ENCODE results near the gene PAK5. TPM values are rescaled to one million over a fixed set of nuclear protein-coding genes. Genes with fewer than 3 reads are reported as not detected.

The PAK5 gene
- total RNA-seq, 1 experiment from 2014 or later: not detected

GRCh38 chr20:9508696-9509178 is 330.1 kb downstream of the PAK5 start:
- BruUV-seq (replicated peaks): no TSS peak
- H3K79me2 ChIP-seq (ENCODE audit: low read length): no peaks in the 10 kb centered on the region
- H3K4me3 ChIP-seq (ENCODE audit: low read length): no peak overlapping the region
- no peak for DNase-seq
- ATAC-seq: no peak
- H3K27me3 ChIP-seq (ENCODE audit: low read length): peaks cover under 1% of the 10 kb centered on the region
- no peaks in the 10 kb centered on the region for H3F3A ChIP-seq (ENCODE audit: low read length, unreplicated experiment)
- POLR2A ChIA-PET (ENCODE audit: unreplicated experiment): no interaction called here
- H3K4me1 ChIP-seq (ENCODE audit: insufficient read depth, low read length): no peaks in the 10 kb centered on the region
- CTCF ChIA-PET: no interaction called here
- no peak overlapping the region for H2AFZ ChIP-seq (ENCODE audit: low read length)
- no peaks in the 10 kb centered on the region for H3K36me3 ChIP-seq (ENCODE audit: low read depth, low read length)
- intact Hi-C loops (cut with micrococcal nuclease): no loop called here
- H3K4me2 ChIP-seq (ENCODE audit: low read length): no peak overlapping the region
- no peak overlapping the region for H3K9ac ChIP-seq (ENCODE audit: low read length)
- no peaks in the 10 kb centered on the region for H4K20me1 ChIP-seq (ENCODE audit: low read length)
- H3K9me2 ChIP-seq (replicated peaks; ENCODE audit: low read length): no peaks in the 10 kb centered on the region
- H3K9me3 ChIP-seq (ENCODE audit: low read length): no peaks in the 10 kb centered on the region
- H3K27ac ChIP-seq (ENCODE audit: low read length): no peak overlapping the region
- TF ChIP-seq CTCF (conservative IDR thresholded peaks at IDR 0.05; ENCODE audit: low read depth, low read length) (no peak), EZH2 (IDR thresholded peaks at IDR 0.05; ENCODE audit: low read length, unreplicated experiment) (no peak)

DNA sequence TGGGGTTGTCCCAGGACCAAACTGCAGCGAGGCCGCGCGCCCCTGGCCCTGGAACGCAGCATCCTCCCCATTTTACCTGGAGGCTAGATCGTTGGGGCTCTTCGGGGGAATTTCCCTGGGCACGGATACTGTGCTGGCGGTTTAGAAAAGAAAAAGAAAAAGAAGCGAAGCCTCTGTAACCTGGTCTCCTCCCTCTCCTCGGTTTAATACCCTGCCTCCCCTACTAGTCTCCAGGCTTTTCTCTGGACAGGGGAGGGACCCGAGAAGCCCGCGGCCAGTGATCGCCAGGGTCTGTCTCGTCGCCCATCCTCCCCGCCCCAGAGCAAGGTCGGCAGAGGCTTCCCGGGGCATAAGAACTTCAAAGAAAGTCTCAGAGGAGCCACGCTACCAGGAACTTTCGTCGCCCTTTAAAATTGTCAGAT is 330.6 kb downstream of the PAK5 start:
- Histone ChIP-seq H3K27ac (ENCODE audit: low read length) (no peak overlapping the region), H2AFZ (ENCODE audit: low read length) (no peak overlapping the region), H3K4me1 (ENCODE audit: insufficient read depth, low read length) (no peaks in the 10 kb centered on the region), H3K9me2 (replicated peaks; ENCODE audit: low read length) (no peaks in the 10 kb centered on the region), H3K36me3 (ENCODE audit: low read depth, low read length) (no peaks in the 10 kb centered on the region), H3K9ac (ENCODE audit: low read length) (no peak overlapping the region), H3K79me2 (ENCODE audit: low read length) (no peaks in the 10 kb centered on the region), H3K4me2 (ENCODE audit: low read length) (no peak overlapping the region), H3F3A (ENCODE audit: low read length, unreplicated experiment) (no peaks in the 10 kb centered on the region), H4K20me1 (ENCODE audit: low read length) (no peaks in the 10 kb centered on the region), H3K9me3 (ENCODE audit: low read length) (no peaks in the 10 kb centered on the region), H3K27me3 (ENCODE audit: low read length) (no peaks in the 10 kb centered on the region; the same call in 1 of the 2 replicates), H3K4me3 (ENCODE audit: low read length) (no peak overlapping the region)
- ATAC-seq: no peak
- no peak for DNase-seq
- BruUV-seq (replicated peaks): no TSS peak
- no peak for TF ChIP-seq EZH2 (IDR thresholded peaks at IDR 0.05; ENCODE audit: low read length, unreplicated experiment)
- TF ChIP-seq EZH2phosphoT487 (IDR thresholded peaks at IDR 0.05; ENCODE audit: borderline replicate concordance, low read length): no peak
- no peak for TF ChIP-seq CTCF (conservative IDR thresholded peaks at IDR 0.05; ENCODE audit: low read depth, low read length)
- intact Hi-C loops (cut with micrococcal nuclease): no loop called here
- ChIA-PET POLR2A (ENCODE audit: unreplicated experiment) (no interaction called here), CTCF (no interaction called here)

GRCh38 chr20:9507544-9508239 is 331.2 kb downstream of the PAK5 start:
- no peaks in the 10 kb centered on the region for H3K4me1 ChIP-seq (ENCODE audit: insufficient read depth, low read length)
- ChIA-PET CTCF (no interaction called here), POLR2A (ENCODE audit: unreplicated experiment) (no interaction called here)
- no peak overlapping the region for H3K27ac ChIP-seq (ENCODE audit: low read length)
- no peak for ATAC-seq
- no peaks in the 10 kb centered on the region for H3K9me3 ChIP-seq (ENCODE audit: low read length)
- H3K27me3 ChIP-seq (ENCODE audit: low read length): no peaks in the 10 kb centered on the region; the same call in 1 of the 2 replicates
- no peaks in the 10 kb centered on the region for H3F3A ChIP-seq (ENCODE audit: low read length, unreplicated experiment)
- no peak overlapping the region for H2AFZ ChIP-seq (ENCODE audit: low read length)
- no peak for DNase-seq
- H3K36me3 ChIP-seq (ENCODE audit: low read depth, low read length): no peaks in the 10 kb centered on the region
- BruUV-seq (replicated peaks): no TSS peak
- H3K9ac ChIP-seq (ENCODE audit: low read length): no peak overlapping the region
- intact Hi-C loops (cut with micrococcal nuclease): no loop called here
- H3K4me3 ChIP-seq (ENCODE audit: low read length): no peak overlapping the region
- no peaks in the 10 kb centered on the region for H3K9me2 ChIP-seq (replicated peaks; ENCODE audit: low read length)
- no peaks in the 10 kb centered on the region for H3K79me2 ChIP-seq (ENCODE audit: low read length)
- TF ChIP-seq CTCF (conservative IDR thresholded peaks at IDR 0.05; ENCODE audit: low read depth, low read length) (no peak), EZH2 (IDR thresholded peaks at IDR 0.05; ENCODE audit: low read length, unreplicated experiment) (no peak), EZH2phosphoT487 (IDR thresholded peaks at IDR 0.05; ENCODE audit: borderline replicate concordance, low read length) (no peak)
- H3K4me2 ChIP-seq (ENCODE audit: low read length): no peak overlapping the region
- H4K20me1 ChIP-seq (ENCODE audit: low read length): no peaks in the 10 kb centered on the region

All from PC-3 (cell line).